ENCODE data around the gene YAE1.

YAE1 gene

DNA sequence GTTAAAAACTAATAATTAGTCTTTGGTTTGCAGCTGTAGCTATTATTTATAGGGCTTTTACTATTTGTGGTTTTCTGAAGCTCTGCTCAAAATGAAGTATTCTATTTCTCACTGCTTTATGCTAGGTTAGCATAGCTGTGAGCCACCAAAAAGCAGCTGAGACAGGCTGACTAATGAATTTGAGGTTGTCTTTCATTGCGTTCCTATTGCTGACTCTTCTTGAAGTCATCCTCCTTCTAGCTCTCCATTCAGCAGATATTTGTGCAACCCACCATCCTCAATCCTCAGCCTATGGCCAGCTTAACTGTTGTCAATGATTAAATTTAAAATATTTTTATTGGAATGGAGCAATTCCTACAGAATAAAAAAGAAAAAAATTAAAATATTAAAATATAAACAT, 55.1 kb downstream of the YAE1 start:
- no peaks in the 10 kb centered on the region for H3K9me3 ChIP-seq (ENCODE audit: insufficient read depth, low read depth, low read length)
- H3K36me3 ChIP-seq (ENCODE audit: insufficient read depth, low read length) = no peaks in the 10 kb centered on the region
- H3K27me3 ChIP-seq (ENCODE audit: insufficient read depth, low read length) = no peaks in the 10 kb centered on the region
- no peak overlapping the region for H3K4me3 ChIP-seq (ENCODE audit: low read length)
- WGBS = 94% methylated on average over 1 of the region's 1 CpG
- H3K9ac ChIP-seq (ENCODE audit: low read depth, low read length) = no peak overlapping the region
- peaks cover 21% of the 10 kb centered on the region for H3K4me1 ChIP-seq (ENCODE audit: insufficient read depth, low read length)
- H3K27ac ChIP-seq (ENCODE audit: low read depth, low read length) = no peak overlapping the region

GRCh38 chr7:39621784-39622411, 55.7 kb downstream of the YAE1 start:
- 95% methylated on average over 1 of the region's 1 CpG for WGBS
- Histone ChIP-seq H3K9me3 (ENCODE audit: insufficient read depth, low read depth, low read length) (no peaks in the 10 kb centered on the region), H3K36me3 (ENCODE audit: insufficient read depth, low read length) (no peaks in the 10 kb centered on the region), H3K27ac (ENCODE audit: low read depth, low read length) (no peak overlapping the region), H3K4me3 (ENCODE audit: low read length) (peak overlapping the region; percentile 95), H3K9ac (ENCODE audit: low read depth, low read length) (no peak overlapping the region), H3K27me3 (ENCODE audit: insufficient read depth, low read length) (no peaks in the 10 kb centered on the region), H3K4me1 (ENCODE audit: insufficient read depth, low read length) (peaks cover 27% of the 10 kb centered on the region)
